Ramos (cell line): Measurements from ENCODE around the gene RPL35A.
"Not testable (repeated sequence)": the region's sequence is repeated elsewhere in the genome, so short reads cannot be mapped to it uniquely, and the experiment has no call there.

ENCODE experiments used
- in situ Hi-C: fragments of 300-500 bp; cut with MboI; formaldehyde crosslinking; loops from one replicate; pipeline ENCODE4 v1.14.3; 2022; ENCODE audit warnings: low sequenced_read_pairs; ENCODE audit not compliant: unreplicated experiment

Gene RPL35A

GRCh38 chr3:197951392-197951990 lies 1.5 kb downstream of the RPL35A start:
- in situ Hi-C loops, result no loop called here

GRCh38 chr3:197952440-197952839 lies 2.5 kb downstream of the RPL35A start:
- in situ Hi-C loops, result no loop called here

GRCh38 chr3:197953325-197953724 lies 3.3 kb downstream of the RPL35A start:
- in situ Hi-C loops, result no loop called here

GRCh38 chr3:197953881-197954280 lies 3.9 kb downstream of the RPL35A start:
- in situ Hi-C loops, result no loop called here

GRCh38 chr3:197955892-197956477 lies 6.0 kb downstream of the RPL35A start:
- in situ Hi-C loops, result no loop called here

GRCh38 chr3:197956626-197956988 lies 6.6 kb downstream of the RPL35A start:
- in situ Hi-C loops, result no loop called here

- in situ Hi-C loops, result no loop called here
Measured at GRCh38 chr3:197957790-197958133, 7.8 kb downstream of the RPL35A start.

GRCh38 chr3:197958346-197958745 lies 8.4 kb downstream of the RPL35A start:
- in situ Hi-C loops, result no loop called here

- in situ Hi-C loops, result not testable (repeated sequence)
Measured at GRCh38 chr3:197958848-197959247, 8.9 kb downstream of the RPL35A start.

- in situ Hi-C loops, result no loop called here
Measured at GRCh38 chr3:197959500-197959890, 9.5 kb downstream of the RPL35A start.

- in situ Hi-C loops, result no loop called here
Measured at GRCh38 chr3:197959891-197960693, 10.1 kb downstream of the RPL35A start, which contains the start of gene LMLN. Gene LMLN (plus strand): TSS chr3:197960217. CDS start chr3:197960246, 29 bp downstream.

- in situ Hi-C loops, result no loop called here
Measured at GRCh38 chr3:197960694-197961581, 10.9 kb downstream of the RPL35A start.

- in situ Hi-C loops, result no loop called here
Measured at GRCh38 chr3:197961582-197961945, 11.6 kb downstream of the RPL35A start.

- in situ Hi-C loops, result no loop called here
Measured at GRCh38 chr3:197963019-197963637, 13.1 kb downstream of the RPL35A start.

- in situ Hi-C loops, result not testable (repeated sequence)
Measured at GRCh38 chr3:197967337-197967989, 17.5 kb downstream of the RPL35A start.

- in situ Hi-C loops, result no loop called here
Measured at GRCh38 chr3:197970588-197970987, 20.6 kb downstream of the RPL35A start.

- in situ Hi-C loops, result no loop called here
Measured at GRCh38 chr3:197974016-197974415, 24.0 kb downstream of the RPL35A start.

- in situ Hi-C loops, result no loop called here
Measured at GRCh38 chr3:197975311-197975710, 25.3 kb downstream of the RPL35A start.

- in situ Hi-C loops, result no loop called here
Measured at GRCh38 chr3:197983076-197983475, 33.1 kb downstream of the RPL35A start.

- in situ Hi-C loops, result no loop called here
Measured at GRCh38 chr3:197989651-197990050, 39.7 kb downstream of the RPL35A start.
